ENCODE data around the gene YPEL2. TPM values are rescaled to one million over a fixed set of nuclear protein-coding genes. Genes with fewer than 3 reads are reported as not detected.

The YPEL2 gene
- polyA plus RNA-seq, 1 of the 3 experiments (the other 2 are of a cell fraction) = 3.2 TPM

DNA sequence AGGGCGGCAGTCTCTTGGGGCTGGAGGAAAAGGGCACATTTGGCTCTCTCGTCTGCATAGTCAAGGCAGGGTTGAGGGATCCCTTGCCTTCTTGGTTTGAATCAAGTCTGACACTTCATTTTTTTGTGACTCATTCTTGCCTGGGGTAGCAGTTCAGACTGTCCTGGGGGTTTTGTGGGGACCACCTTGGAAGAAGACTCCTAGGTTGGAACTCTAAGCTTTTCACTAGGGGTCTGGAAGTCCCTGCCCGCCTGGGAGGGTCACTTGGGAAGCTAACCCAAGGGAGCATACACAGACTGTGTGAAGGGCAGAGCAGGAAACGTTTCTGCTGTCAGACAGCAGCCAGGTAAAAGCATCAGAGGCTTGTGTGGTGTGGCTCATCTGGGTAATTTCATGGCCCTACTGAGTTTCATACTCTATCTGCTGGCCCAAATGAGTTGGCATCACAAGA lies 11.3 kb downstream of the YPEL2 start:
- H3K9me3 ChIP-seq = no peaks in the 10 kb centered on the region
- H3K36me3 ChIP-seq (replicated peaks in 1 of 2; ENCODE audit: control insufficient read depth in 1 of 2, insufficient read depth in 2 of 2, low read length in 1 of 2) = no peaks in the 10 kb centered on the region
- peaks cover 23% of the 10 kb centered on the region for H3K79me2 ChIP-seq (ENCODE audit: insufficient read depth)
- TF ChIP-seq EP300 (IDR thresholded peaks at IDR 0.05; ENCODE audit: borderline replicate concordance in 1 of 2, low read depth in 1 of 2, low read length in 1 of 2) = no peak
- TF ChIP-seq YY1 (IDR thresholded peaks at IDR 0.05; ENCODE audit: low read depth) = no peak
- TF ChIP-seq, protein P1, sequence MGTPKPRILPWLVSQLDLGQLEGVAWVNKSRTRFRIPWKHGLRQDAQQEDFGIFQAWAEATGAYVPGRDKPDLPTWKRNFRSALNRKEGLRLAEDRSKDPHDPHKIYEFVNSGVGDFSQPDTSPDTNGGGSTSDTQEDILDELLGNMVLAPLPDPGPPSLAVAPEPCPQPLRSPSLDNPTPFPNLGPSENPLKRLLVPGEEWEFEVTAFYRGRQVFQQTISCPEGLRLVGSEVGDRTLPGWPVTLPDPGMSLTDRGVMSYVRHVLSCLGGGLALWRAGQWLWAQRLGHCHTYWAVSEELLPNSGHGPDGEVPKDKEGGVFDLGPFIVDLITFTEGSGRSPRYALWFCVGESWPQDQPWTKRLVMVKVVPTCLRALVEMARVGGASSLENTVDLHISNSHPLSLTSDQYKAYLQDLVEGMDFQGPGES (IDR thresholded peaks at IDR 0.05; ENCODE audit: low read depth, low read length) = no peak
- no peak for TF ChIP-seq TAF1 (IDR thresholded peaks at IDR 0.05; ENCODE audit: borderline replicate concordance, low read depth, low read length)
- no peak for TF ChIP-seq SMC3 (IDR thresholded peaks at IDR 0.05; ENCODE audit: low read depth, low read length)
- TF ChIP-seq ZBTB33 (IDR thresholded peaks at IDR 0.05; ENCODE audit: borderline replicate concordance, low read depth) = no peak
- no peak for TF ChIP-seq NRF1 (IDR thresholded peaks at IDR 0.05; ENCODE audit: low read depth, low read length)
- no peak for TF ChIP-seq SIN3A (IDR thresholded peaks at IDR 0.05; ENCODE audit: borderline replicate concordance, low read depth, low read length)
- no peak for TF ChIP-seq FOXJ3 (CRISPR knock-in tag; IDR thresholded peaks at IDR 0.05)
- TF ChIP-seq, protein P2, sequence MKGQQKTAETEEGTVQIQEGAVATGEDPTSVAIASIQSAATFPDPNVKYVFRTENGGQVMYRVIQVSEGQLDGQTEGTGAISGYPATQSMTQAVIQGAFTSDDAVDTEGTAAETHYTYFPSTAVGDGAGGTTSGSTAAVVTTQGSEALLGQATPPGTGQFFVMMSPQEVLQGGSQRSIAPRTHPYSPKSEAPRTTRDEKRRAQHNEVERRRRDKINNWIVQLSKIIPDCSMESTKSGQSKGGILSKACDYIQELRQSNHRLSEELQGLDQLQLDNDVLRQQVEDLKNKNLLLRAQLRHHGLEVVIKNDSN (IDR thresholded peaks at IDR 0.05; ENCODE audit: borderline replicate concordance, low read depth) = no peak
- no peak for TF ChIP-seq TCF12 (IDR thresholded peaks at IDR 0.05)
- TF ChIP-seq RXRA (IDR thresholded peaks at IDR 0.05; ENCODE audit: borderline replicate concordance, low read depth) = no peak
- TF ChIP-seq, protein P3, sequence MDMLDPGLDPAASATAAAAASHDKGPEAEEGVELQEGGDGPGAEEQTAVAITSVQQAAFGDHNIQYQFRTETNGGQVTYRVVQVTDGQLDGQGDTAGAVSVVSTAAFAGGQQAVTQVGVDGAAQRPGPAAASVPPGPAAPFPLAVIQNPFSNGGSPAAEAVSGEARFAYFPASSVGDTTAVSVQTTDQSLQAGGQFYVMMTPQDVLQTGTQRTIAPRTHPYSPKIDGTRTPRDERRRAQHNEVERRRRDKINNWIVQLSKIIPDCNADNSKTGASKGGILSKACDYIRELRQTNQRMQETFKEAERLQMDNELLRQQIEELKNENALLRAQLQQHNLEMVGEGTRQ (IDR thresholded peaks at IDR 0.05; ENCODE audit: borderline replicate concordance, low read depth, low read length) = no peak
- TF ChIP-seq, protein P4, sequence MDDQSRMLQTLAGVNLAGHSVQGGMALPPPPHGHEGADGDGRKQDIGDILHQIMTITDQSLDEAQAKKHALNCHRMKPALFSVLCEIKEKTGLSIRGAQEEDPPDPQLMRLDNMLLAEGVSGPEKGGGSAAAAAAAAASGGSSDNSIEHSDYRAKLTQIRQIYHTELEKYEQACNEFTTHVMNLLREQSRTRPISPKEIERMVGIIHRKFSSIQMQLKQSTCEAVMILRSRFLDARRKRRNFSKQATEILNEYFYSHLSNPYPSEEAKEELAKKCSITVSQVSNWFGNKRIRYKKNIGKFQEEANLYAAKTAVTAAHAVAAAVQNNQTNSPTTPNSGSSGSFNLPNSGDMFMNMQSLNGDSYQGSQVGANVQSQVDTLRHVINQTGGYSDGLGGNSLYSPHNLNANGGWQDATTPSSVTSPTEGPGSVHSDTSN (IDR thresholded peaks at IDR 0.05) = no peak
- no peak for TF ChIP-seq ELF1 (IDR thresholded peaks at IDR 0.05)
- TF ChIP-seq EZH2phosphoT487 (IDR thresholded peaks at IDR 0.05; ENCODE audit: borderline replicate concordance, low read depth) = no peak
- no peak for TF ChIP-seq MAX (IDR thresholded peaks at IDR 0.05; ENCODE audit: low read depth)
- TF ChIP-seq TEAD4 (IDR thresholded peaks at IDR 0.05; ENCODE audit: borderline replicate concordance, insufficient read depth) = no peak
- no peak for TF ChIP-seq RCOR1 (IDR thresholded peaks at IDR 0.05; ENCODE audit: low read length)
- no peak for TF ChIP-seq GATA2 (CRISPR knock-in tag; IDR thresholded peaks at IDR 0.05)
- no peak overlapping the region for H3K9ac ChIP-seq
- WGBS (ENCODE audit: low lambda C conversion rate) = 66% methylated on average over 4 of the region's 4 CpGs
- no peaks in the 10 kb centered on the region for H3K9me2 ChIP-seq
- H3F3A ChIP-seq (replicated peaks; ENCODE audit: insufficient read depth) = no peaks in the 10 kb centered on the region
- H3K4me1 ChIP-seq (ENCODE audit: control insufficient read depth in 1 of 2, insufficient read depth in 2 of 2, low read depth in 1 of 2, low read length in 1 of 2) = peaks cover 0 to 22% of the 10 kb centered on the region in 2 experiments; a peak in 2 of 4 replicates
- no peaks in the 10 kb centered on the region for H3K27me3 ChIP-seq (ENCODE audit: insufficient read depth)
- ChIA-PET POLR2A (interaction anchor here (1.0 kb wide), 1 partner anchor 10 kb away, joined by 3 read pairs; no protein-coding TSS in a partner anchor), CTCF (interaction anchor here (1.0 to 2.0 kb wide), 8 partner anchors 10 to 99 kb away, joined by 3 to 8 read pairs (median 5); no protein-coding TSS in a partner anchor)
- no peak for DNase-seq
- peaks cover 5% of the 10 kb centered on the region; the same call in 1 of the 2 replicates for H4K20me1 ChIP-seq (ENCODE audit: insufficient read depth)
- H2AFZ ChIP-seq (ENCODE audit: low read depth) = no peak overlapping the region
- H3K27ac ChIP-seq (ENCODE audit: low read depth in 2 of 2, low read length in 1 of 2) = peak overlapping the region in 1 of 2 experiments; percentile 29; a peak in 1 of 4 replicates
- no peak overlapping the region for H3K4me2 ChIP-seq
- H3K4me3 ChIP-seq (ENCODE audit: low read depth in 2 of 2, low read length in 1 of 2) = no peak overlapping the region

All from SK-N-SH (cell line).